OCI-LY7 (cell line): Measurements from ENCODE around the gene DCAF8L2.

ENCODE experiments used
- EZH2phosphoT487 ChIP-seq: fragments of 200-600 bp; sonication (generic); IDR thresholded peaks from 2 replicates; pipeline ENCODE4 v1.6.1; 2018; ENCODE audit warnings: low read depth, borderline replicate concordance, mild to moderate bottlenecking, mixed run types, antibody characterized with exemption, low read length, moderate library complexity, mixed read lengths
- TF ChIP-seq, protein P1 (sequence below): fragments of 200-600 bp; sonication (generic); conservative IDR thresholded peaks from 2 replicates; pipeline ENCODE4 v1.5.1; 2014; ENCODE audit warnings: mild to moderate bottlenecking, antibody characterized with exemption, low read length, moderate library complexity, mixed read lengths

DNA sequence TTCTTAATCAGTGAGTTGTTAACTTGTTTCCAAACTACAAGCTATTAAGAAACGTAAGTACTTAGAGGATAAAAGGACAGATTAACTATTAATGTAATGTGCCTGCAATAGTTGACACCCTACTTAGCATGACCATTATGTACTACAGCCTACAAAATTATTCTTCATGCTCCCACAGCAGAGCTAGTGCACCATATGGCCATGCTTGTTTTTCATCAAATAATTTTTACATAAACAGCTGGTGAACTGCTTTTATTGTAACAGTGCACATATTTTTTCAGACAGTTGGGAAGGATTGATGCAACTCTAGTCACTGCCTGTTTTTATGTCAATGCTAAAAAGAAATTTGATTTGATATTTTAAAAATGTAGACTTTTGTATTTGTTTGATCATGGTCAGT is 207.4 kb downstream of the DCAF8L2 start:
- TF ChIP-seq, protein P1, sequence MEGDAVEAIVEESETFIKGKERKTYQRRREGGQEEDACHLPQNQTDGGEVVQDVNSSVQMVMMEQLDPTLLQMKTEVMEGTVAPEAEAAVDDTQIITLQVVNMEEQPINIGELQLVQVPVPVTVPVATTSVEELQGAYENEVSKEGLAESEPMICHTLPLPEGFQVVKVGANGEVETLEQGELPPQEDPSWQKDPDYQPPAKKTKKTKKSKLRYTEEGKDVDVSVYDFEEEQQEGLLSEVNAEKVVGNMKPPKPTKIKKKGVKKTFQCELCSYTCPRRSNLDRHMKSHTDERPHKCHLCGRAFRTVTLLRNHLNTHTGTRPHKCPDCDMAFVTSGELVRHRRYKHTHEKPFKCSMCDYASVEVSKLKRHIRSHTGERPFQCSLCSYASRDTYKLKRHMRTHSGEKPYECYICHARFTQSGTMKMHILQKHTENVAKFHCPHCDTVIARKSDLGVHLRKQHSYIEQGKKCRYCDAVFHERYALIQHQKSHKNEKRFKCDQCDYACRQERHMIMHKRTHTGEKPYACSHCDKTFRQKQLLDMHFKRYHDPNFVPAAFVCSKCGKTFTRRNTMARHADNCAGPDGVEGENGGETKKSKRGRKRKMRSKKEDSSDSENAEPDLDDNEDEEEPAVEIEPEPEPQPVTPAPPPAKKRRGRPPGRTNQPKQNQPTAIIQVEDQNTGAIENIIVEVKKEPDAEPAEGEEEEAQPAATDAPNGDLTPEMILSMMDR = no peak
- no peak for TF ChIP-seq EZH2phosphoT487
